H9 (cell line): ENCODE data around the gene JAG2. TPM values are rescaled to one million over a fixed set of nuclear protein-coding genes. Genes with fewer than 3 reads are reported as not detected.

Experiments used
- DNase-seq: peaks from one replicate; pipeline ENCODE4 v3.0.0-alpha.2; 2017
- H2AFZ ChIP-seq: one replicate; pipeline ENCODE4 v1.6.1; 2013; ENCODE audit warnings: mild to moderate bottlenecking, low read length, control low read depth, moderate library complexity
- H2AK5ac ChIP-seq: 2 replicates; pipeline ENCODE4 v1.6.1; 2013; ENCODE audit warnings: low read length, control low read depth, mixed read lengths; ENCODE audit not compliant: insufficient read length
- H2BK120ac ChIP-seq: one replicate; pipeline ENCODE4 v1.6.1; 2013; ENCODE audit warnings: low read depth, mild to moderate bottlenecking, low read length, control low read depth, inconsistent platforms; ENCODE audit not compliant: poor library complexity, severe bottlenecking
- H2BK12ac ChIP-seq: 2 replicates; pipeline ENCODE4 v1.6.1; 2013; ENCODE audit warnings: low read length, control low read depth, mixed read lengths, low read depth; ENCODE audit not compliant: insufficient read length
- H2BK15ac ChIP-seq: 2 replicates; pipeline ENCODE4 v1.6.1; 2013; ENCODE audit warnings: low read depth, low read length, control low read depth
- H2BK20ac ChIP-seq: one replicate; pipeline ENCODE4 v1.6.1; 2013; ENCODE audit warnings: low read depth, mild to moderate bottlenecking, low read length, control low read depth, inconsistent platforms; ENCODE audit not compliant: poor library complexity, severe bottlenecking
- H2BK5ac ChIP-seq: 2 replicates; pipeline ENCODE4 v1.6.1; 2013; ENCODE audit warnings: low read length, control low read depth, mixed read lengths; ENCODE audit not compliant: insufficient read length
- H3K14ac ChIP-seq: 2 replicates; pipeline ENCODE4 v1.6.1; 2013; ENCODE audit warnings: low read length, control low read depth; ENCODE audit not compliant: insufficient read depth
- H3K18ac ChIP-seq: 2 replicates; pipeline ENCODE4 v1.6.1; 2013; ENCODE audit warnings: low read depth, mild to moderate bottlenecking, mixed read lengths, low read length, control low read depth; ENCODE audit not compliant: insufficient read length
- H3K23ac ChIP-seq: 2 replicates; pipeline ENCODE4 v1.6.1; 2013; ENCODE audit warnings: low read length, control low read depth, mixed read lengths, low read depth; ENCODE audit not compliant: insufficient read length
- H3K23me2 ChIP-seq: 2 replicates; pipeline ENCODE4 v1.6.1; 2013; ENCODE audit warnings: low read depth, mild to moderate bottlenecking, mixed read lengths, low read length, control low read depth; ENCODE audit not compliant: insufficient read length, poor library complexity, severe bottlenecking
- H3K27ac ChIP-seq: 2 replicates; pipeline ENCODE4 v1.5.1; 2013; ENCODE audit warnings: low read length, control low read depth, mixed read lengths, low read depth; ENCODE audit not compliant: insufficient read length
- H3K27me3 ChIP-seq: 2 replicates; pipeline ENCODE4 v1.6.1; 2013; ENCODE audit warnings: low read length, control low read depth, inconsistent platforms; ENCODE audit not compliant: insufficient read depth
- H3K4ac ChIP-seq: 2 replicates; pipeline ENCODE4 v1.6.1; 2013; ENCODE audit warnings: low read depth, mild to moderate bottlenecking, control low read depth, inconsistent platforms, low read length, moderate library complexity
- H3K4me1 ChIP-seq: 2 replicates; pipeline ENCODE4 v1.6.1; 2013; ENCODE audit warnings: low read length, control low read depth, inconsistent platforms; ENCODE audit not compliant: insufficient read depth
- H3K4me2 ChIP-seq: 2 replicates; pipeline ENCODE4 v1.6.1; 2013; ENCODE audit warnings: low read length, control low read depth, mixed read lengths; ENCODE audit not compliant: insufficient read length, insufficient read depth
- H3K56ac ChIP-seq: 2 replicates; pipeline ENCODE4 v1.6.1; 2013; ENCODE audit warnings: low read depth, mild to moderate bottlenecking, mixed read lengths, low read length, control low read depth; ENCODE audit not compliant: insufficient read length
- H3K79me1 ChIP-seq: 2 replicates; pipeline ENCODE4 v1.6.1; 2013; ENCODE audit warnings: low read depth, mild to moderate bottlenecking, moderate library complexity, low read length, control low read depth, inconsistent platforms; ENCODE audit not compliant: insufficient read depth, poor library complexity, severe bottlenecking
- H3K79me2 ChIP-seq: 2 replicates; pipeline ENCODE4 v1.6.1; 2013; ENCODE audit warnings: low read length, control low read depth, inconsistent platforms; ENCODE audit not compliant: insufficient read depth
- H3K9ac ChIP-seq: 2 replicates; pipeline ENCODE4 v1.6.1; 2013; ENCODE audit warnings: low read length, control low read depth, mixed read lengths; ENCODE audit not compliant: insufficient read length; ENCODE audit errors: extremely low read depth
- H3K9me3 ChIP-seq: one replicate; pipeline ENCODE4 v1.6.1; 2013; ENCODE audit warnings: low read depth, low read length, inconsistent platforms; ENCODE audit not compliant: control insufficient read depth
- H3T11ph ChIP-seq: one replicate; pipeline ENCODE4 v1.6.1; 2013; ENCODE audit warnings: mild to moderate bottlenecking, low read length, control low read depth, inconsistent platforms
- H4K20me1 ChIP-seq: one replicate; pipeline ENCODE4 v1.6.1; 2013; ENCODE audit not compliant: control insufficient read depth, insufficient read length, insufficient read depth
- H4K5ac ChIP-seq: 2 replicates; pipeline ENCODE4 v1.6.1; 2013; ENCODE audit warnings: low read depth, mild to moderate bottlenecking, mixed read lengths, low read length, control low read depth; ENCODE audit not compliant: insufficient read length
- H4K8ac ChIP-seq: replicated peaks from 2 replicates; pipeline ENCODE4 v1.6.1; 2013; ENCODE audit warnings: low read length, control low read depth, mixed read lengths, low read depth; ENCODE audit not compliant: insufficient read length
- H4K91ac ChIP-seq: 2 replicates; pipeline ENCODE4 v1.6.1; 2013; ENCODE audit warnings: low read depth, mild to moderate bottlenecking, moderate library complexity, mixed read lengths, low read length, control low read depth; ENCODE audit not compliant: insufficient read length
- H3K27ac Mint-ChIP-seq, 3 experiments: 2 replicates in 2 of 3; 3 replicates in 1 of 3; pipeline ENCODE4 v1.8.0; 2020 to 2021; ENCODE audit warnings: mixed read lengths in 3 of 3, mild to moderate bottlenecking in 1 of 3, moderate library complexity in 1 of 3
- H3K27me3 Mint-ChIP-seq: 2 replicates; pipeline ENCODE4 v1.8.0; 2021; ENCODE audit warnings: low read depth, mild to moderate bottlenecking, moderate library complexity, mixed read lengths
- H3K36me3 Mint-ChIP-seq, 3 experiments: 2 replicates in 2 of 3; 3 replicates in 1 of 3; pipeline ENCODE4 v1.8.0; 2020 to 2021; ENCODE audit warnings: low read depth in 3 of 3, mixed read lengths in 3 of 3; ENCODE audit not compliant: insufficient read depth in 1 of 3
- H3K4me1 Mint-ChIP-seq, 2 experiments: 2 replicates each; pipeline ENCODE4 v1.8.0; 2020; ENCODE audit warnings: mixed read lengths in 2 of 2
- H3K4me3 Mint-ChIP-seq, 2 experiments: 2 replicates in 1 of 2; 3 replicates in 1 of 2; pipeline ENCODE4 v1.8.0; 2020 to 2021; ENCODE audit warnings: mild to moderate bottlenecking in 2 of 2, mixed read lengths in 2 of 2, moderate library complexity in 1 of 2
- H3K9me3 Mint-ChIP-seq, 2 experiments: 2 replicates in 1 of 2; 3 replicates in 1 of 2; pipeline ENCODE4 v1.8.0; 2020; ENCODE audit warnings: mild to moderate bottlenecking in 2 of 2, mixed read lengths in 2 of 2, moderate library complexity in 1 of 2
- CTCF ChIP-seq: fragments of 200-600 bp; sonication (generic); conservative IDR thresholded peaks from 3 replicates; pipeline ENCODE4 v1.8.0; 2021; ENCODE audit warnings: antibody characterized with exemption, mild to moderate bottlenecking
- WGBS: extraction: QIAGEN DNeasy Blood & Tissue Kit; methylation state at CpG from one replicate; pipeline ENCODE4 v1.1.7; 2013; ENCODE audit warnings: missing lambda C conversion rate, low lambda C conversion rate, mixed read lengths; ENCODE audit not compliant: insufficient read length; ENCODE audit errors: extremely low coverage; 5-methylcytosine and 5-hydroxymethylcytosine counted together
- total RNA-seq: library from RNA; stranded (reverse); gene quantifications from 2 replicates; pipeline ENCODE4 v1.2.1, GENCODE V29; 2021

JAG2 gene
- total RNA-seq, 1 experiment from 2014 or later = 11.4 TPM

- Histone ChIP-seq H2BK12ac (no peak overlapping the region), H3K23ac (no peak overlapping the region), H3K79me1 (no peaks in the 10 kb centered on the region), H4K20me1 (no peaks in the 10 kb centered on the region), H3K14ac (no peak overlapping the region), H3T11ph (no peak overlapping the region), H2BK20ac (no peak overlapping the region), H4K5ac (no peak overlapping the region), H3K79me2 (no peaks in the 10 kb centered on the region), H2BK15ac (no peak overlapping the region), H3K18ac (no peak overlapping the region), H3K23me2 (no peaks in the 10 kb centered on the region), H3K4me1 (no peaks in the 10 kb centered on the region), H3K27ac (no peak overlapping the region), H4K8ac (no peak overlapping the region), H3K4me2 (no peak overlapping the region), H3K27me3 (no peaks in the 10 kb centered on the region; the same call in 1 of the 2 replicates), H2AK5ac (no peak overlapping the region), H2AFZ (no peak overlapping the region), H2BK120ac (no peak overlapping the region), H2BK5ac (no peak overlapping the region), H4K91ac (no peak overlapping the region), H3K9ac (no peak overlapping the region), H3K4ac (no peak overlapping the region), H3K56ac (no peak overlapping the region), H3K9me3 (no peaks in the 10 kb centered on the region)
- Mint-ChIP-seq H3K4me1 (peaks cover 10 to 14% of the 10 kb centered on the region in 2 experiments), H3K9me3 (no peaks in the 10 kb centered on the region), H3K36me3 (no peaks in the 10 kb centered on the region), H3K27me3 (peaks cover 11% of the 10 kb centered on the region), H3K27ac (peak overlapping the region in 1 of 3 experiments; percentile 55; a peak in 1 of 7 replicates), H3K4me3 (no peak overlapping the region)
- TF ChIP-seq CTCF = no peak
- DNase-seq = no peak
- no CpG with 5 or more reads among the region's 32 CpGs for WGBS
Measured at GRCh38 chr14:105173901-105174894, 5.6 kb upstream of the JAG2 start.
